K562 (cell line): ENCODE data around the gene RAPGEF5. TPM values are rescaled to one million over a fixed set of nuclear protein-coding genes. Genes with fewer than 3 reads are reported as not detected.
A peak's percentile ranks its signal among the peaks of the same experiment; 100 is the strongest.

Experiments
- CHD2 ChIP-seq: IDR thresholded peaks from 2 replicates; pipeline ENCODE4 v1.6.1; 2011; ENCODE audit warnings: low read depth, low read length
- CREBBP ChIP-seq: IDR thresholded peaks from one replicate; pipeline ENCODE4 v1.6.1; 2012; ENCODE audit warnings: low read depth, mild to moderate bottlenecking, control low read depth, inconsistent platforms, low read length
- DACH1 ChIP-seq: fragments of 450-650 bp; IDR thresholded peaks from 2 replicates; pipeline ENCODE4 v1.6.1; 2018; ENCODE audit not compliant: partially characterized antibody
- ELF1 ChIP-seq: fragments of 200-800 bp; sonication (Bioruptor generic); IDR thresholded peaks from 2 replicates; pipeline ENCODE4 v1.6.1; 2016; ENCODE audit warnings: missing genetic modification characterization, missing compliant biosample characterization
- ELF2 ChIP-seq: fragments of 250-450 bp; sonication (Bioruptor Pico); IDR thresholded peaks from 2 replicates; pipeline ENCODE4 v1.5.0; 2021; ENCODE audit warnings: mild to moderate bottlenecking
- FOXP1 ChIP-seq: sonication (generic); formaldehyde crosslinking; IDR thresholded peaks from 2 replicates; pipeline ENCODE4 v1.8.0; 2022; ENCODE audit warnings: mild to moderate bottlenecking, missing genetic modification reagents
- PHF21A ChIP-seq: fragments of 450-650 bp; IDR thresholded peaks from 2 replicates; pipeline ENCODE4 v1.6.1; 2017; ENCODE audit warnings: low read depth, borderline replicate concordance
- SMC3 ChIP-seq: conservative IDR thresholded peaks from 2 replicates; pipeline ENCODE4 v1.6.1; 2011; ENCODE audit warnings: low read depth, low read length, improper control_type of control experiment; ENCODE audit not compliant: insufficient read depth
- SREBF1 ChIP-seq: fragments of 150-350 bp; IDR thresholded peaks from 2 replicates; pipeline ENCODE4 v1.6.1; 2014; ENCODE audit warnings: antibody characterized with exemption, low read depth, low read length, borderline replicate concordance
- STAT5A ChIP-seq: IDR thresholded peaks from 2 replicates; pipeline ENCODE4 v1.6.1; 2012; ENCODE audit warnings: low read length, inconsistent platforms, borderline replicate concordance
- TCF7L2 ChIP-seq: fragments of 150-350 bp; IDR thresholded peaks from 2 replicates; pipeline ENCODE4 v1.6.1; 2016; ENCODE audit warnings: low read depth, mild to moderate bottlenecking, low read length, moderate library complexity
- TEAD1 ChIP-seq, 2 experiments: fragments of 450-650 bp in 1 of 2; sonication (generic) in 1 of 2; formaldehyde crosslinking; IDR thresholded peaks; 2 replicates each; pipeline versions ENCODE4 v1.4.0 to v1.8.0; 2020 to 2022; ENCODE audit warnings: mild to moderate bottlenecking in 2 of 2, missing genetic modification reagents in 1 of 2
- TEAD2 ChIP-seq: fragments of 450-650 bp; IDR thresholded peaks from 2 replicates; pipeline ENCODE4 v1.6.1; 2016; ENCODE audit warnings: missing genetic modification characterization, control low read depth, missing compliant biosample characterization
- TEAD4 ChIP-seq, 2 experiments: sonication (generic) in 1 of 2; formaldehyde crosslinking in 1 of 2; IDR thresholded peaks; 2 replicates each; pipeline versions ENCODE4 v1.6.1 to v1.8.0; 2012 to 2022; ENCODE audit warnings: borderline replicate concordance in 1 of 2, inconsistent platforms in 1 of 2, low read length in 1 of 2, mild to moderate bottlenecking in 1 of 2, missing genetic modification reagents in 1 of 2
- ZFX ChIP-seq: sonication (generic); formaldehyde crosslinking; IDR thresholded peaks from 2 replicates; pipeline ENCODE4 v1.8.0; 2022; ENCODE audit warnings: mild to moderate bottlenecking, missing genetic modification reagents, moderate library complexity
- ZNF174 ChIP-seq: fragments of 250-450 bp; sonication (Bioruptor Pico); IDR thresholded peaks from 2 replicates; pipeline ENCODE4 v1.4.0; 2020; ENCODE audit warnings: mild to moderate bottlenecking
- polyA plus RNA-seq, 8 experiments: library from polyadenylated mRNA; depleted of rRNA in 4 of 8; stranded (reverse) in 5 of 8; unstranded in 3 of 8; fragments of >200 nt; fragmentation: Nextera tagmentation in 2 of 8; fragmentation: Illumina TruSeq in 1 of 8; extraction: Ambion mirVana in 2 of 8; extraction: Trizol in 1 of 8; gene quantifications; 2 replicates each; pipeline versions ENCODE4 v1.2.1 to v1.2.3, GENCODE V29; 2011 to 2014; ENCODE audit warnings: inconsistent platforms in 1 of 8, missing spikeins in 1 of 8
- total RNA-seq, 7 experiments: library from RNA; depleted of rRNA in 6 of 7; stranded (reverse); fragments of >200 nt in 6 of 7; fragmentation: Illumina TruSeq in 2 of 7; extraction: Trizol in 2 of 7; gene quantifications; 2 replicates each; pipeline versions ENCODE4 v1.2.1 to v1.2.3, GENCODE V29; 2011 to 2021; ENCODE audit warnings: low replicate concordance in 1 of 7
- TF ChIP-seq, protein P1 (sequence below): fragments of 450-650 bp; formaldehyde crosslinking; IDR thresholded peaks from 2 replicates; pipeline ENCODE4 v1.4.0; 2022; ENCODE audit warnings: missing genetic modification characterization
- TF ChIP-seq, protein P2 (sequence below): fragments of 200-800 bp; sonication (Bioruptor generic); IDR thresholded peaks from 2 replicates; pipeline ENCODE4 v1.6.1; 2017; ENCODE audit warnings: missing genetic modification characterization, missing compliant biosample characterization
- TF ChIP-seq, protein P3 (sequence below): fragments of 150-350 bp; IDR thresholded peaks from 2 replicates; pipeline ENCODE4 v1.6.1; 2014; ENCODE audit warnings: low read depth, mild to moderate bottlenecking, low read length, borderline replicate concordance
- TF ChIP-seq, protein P4 (sequence below), 3 experiments: IDR thresholded peaks in 2 of 3; conservative IDR thresholded peaks in 1 of 3; 2 replicates each; pipeline ENCODE4 v1.5.1; 2011 to 2012; ENCODE audit warnings: low read length in 3 of 3, mild to moderate bottlenecking in 3 of 3, control low read depth in 2 of 3, improper control_type of control experiment in 1 of 3, inconsistent platforms in 1 of 3, low read depth in 1 of 3, mixed read lengths in 1 of 3, moderate library complexity in 1 of 3; ENCODE audit not compliant: insufficient read depth in 2 of 3

Gene RAPGEF5
- total and polyA plus RNA-seq, 9 of the 15 experiments (the other 6 are each of a cell fraction or from before 2014, with no cell fraction given) = 0.39 to 2.0 (median 1.1) TPM

DNA sequence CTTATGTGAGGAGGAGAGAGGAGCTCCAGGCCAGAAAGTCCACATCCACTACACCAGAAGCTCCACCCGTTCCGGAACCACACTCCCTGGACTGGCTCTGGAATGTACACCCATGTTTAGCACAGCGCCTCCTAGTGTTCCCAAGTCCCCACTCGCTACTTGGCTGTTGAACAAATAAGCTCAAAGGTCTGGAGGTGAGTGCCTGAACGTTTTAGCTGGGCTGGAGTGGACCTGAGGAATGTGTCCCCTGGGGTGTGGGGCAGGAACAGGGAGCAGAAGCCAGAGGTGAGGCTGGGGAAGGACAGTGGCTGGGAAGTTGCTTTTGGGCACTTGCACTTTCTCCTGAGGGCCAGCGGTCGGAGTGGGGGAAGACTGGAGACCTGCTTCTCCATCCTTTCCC lies 247.2 kb downstream of the RAPGEF5 start (continued):
- TF ChIP-seq DACH1 (no peak), ZFX (CRISPR knock-in tag) (no peak), STAT5A (no peak), ELF2 (CRISPR knock-in tag) (no peak), SMC3 (0 out of 2 replicates have a peak, but pooled peaks have one; percentile 6), FOXP1 (no peak), PHF21A (no peak), TEAD4 (IDR thresholded peaks at IDR 0.05; ENCODE audit: low read length) (peak; percentile 51), TEAD4 (CRISPR knock-in tag; IDR thresholded peaks at IDR 0.05; ENCODE audit: borderline replicate concordance) (no peak), ELF1 (tag) (no peak), TEAD1 (CRISPR knock-in tag; IDR thresholded peaks at IDR 0.05) (peak in 1 of 2 experiments; percentile 81; a peak in 3 of 4 replicates), ZNF174 (no peak), TCF7L2 (no peak), TEAD2 (tag) (0 out of 2 replicates have a peak, but pooled peaks have one; percentile 27), CREBBP (no peak), CHD2 (no peak), SREBF1 (no peak)
- TF ChIP-seq, protein P1, sequence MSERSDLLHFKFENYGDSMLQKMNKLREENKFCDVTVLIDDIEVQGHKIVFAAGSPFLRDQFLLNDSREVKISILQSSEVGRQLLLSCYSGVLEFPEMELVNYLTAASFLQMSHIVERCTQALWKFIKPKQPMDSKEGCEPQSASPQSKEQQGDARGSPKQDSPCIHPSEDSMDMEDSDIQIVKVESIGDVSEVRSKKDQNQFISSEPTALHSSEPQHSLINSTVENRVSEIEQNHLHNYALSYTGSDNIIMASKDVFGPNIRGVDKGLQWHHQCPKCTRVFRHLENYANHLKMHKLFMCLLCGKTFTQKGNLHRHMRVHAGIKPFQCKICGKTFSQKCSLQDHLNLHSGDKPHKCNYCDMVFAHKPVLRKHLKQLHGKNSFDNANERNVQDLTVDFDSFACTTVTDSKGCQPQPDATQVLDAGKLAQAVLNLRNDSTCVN (CRISPR knock-in tag) = no peak
- TF ChIP-seq, protein P2, sequence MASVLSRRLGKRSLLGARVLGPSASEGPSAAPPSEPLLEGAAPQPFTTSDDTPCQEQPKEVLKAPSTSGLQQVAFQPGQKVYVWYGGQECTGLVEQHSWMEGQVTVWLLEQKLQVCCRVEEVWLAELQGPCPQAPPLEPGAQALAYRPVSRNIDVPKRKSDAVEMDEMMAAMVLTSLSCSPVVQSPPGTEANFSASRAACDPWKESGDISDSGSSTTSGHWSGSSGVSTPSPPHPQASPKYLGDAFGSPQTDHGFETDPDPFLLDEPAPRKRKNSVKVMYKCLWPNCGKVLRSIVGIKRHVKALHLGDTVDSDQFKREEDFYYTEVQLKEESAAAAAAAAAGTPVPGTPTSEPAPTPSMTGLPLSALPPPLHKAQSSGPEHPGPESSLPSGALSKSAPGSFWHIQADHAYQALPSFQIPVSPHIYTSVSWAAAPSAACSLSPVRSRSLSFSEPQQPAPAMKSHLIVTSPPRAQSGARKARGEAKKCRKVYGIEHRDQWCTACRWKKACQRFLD = no peak
- TF ChIP-seq, protein P3, sequence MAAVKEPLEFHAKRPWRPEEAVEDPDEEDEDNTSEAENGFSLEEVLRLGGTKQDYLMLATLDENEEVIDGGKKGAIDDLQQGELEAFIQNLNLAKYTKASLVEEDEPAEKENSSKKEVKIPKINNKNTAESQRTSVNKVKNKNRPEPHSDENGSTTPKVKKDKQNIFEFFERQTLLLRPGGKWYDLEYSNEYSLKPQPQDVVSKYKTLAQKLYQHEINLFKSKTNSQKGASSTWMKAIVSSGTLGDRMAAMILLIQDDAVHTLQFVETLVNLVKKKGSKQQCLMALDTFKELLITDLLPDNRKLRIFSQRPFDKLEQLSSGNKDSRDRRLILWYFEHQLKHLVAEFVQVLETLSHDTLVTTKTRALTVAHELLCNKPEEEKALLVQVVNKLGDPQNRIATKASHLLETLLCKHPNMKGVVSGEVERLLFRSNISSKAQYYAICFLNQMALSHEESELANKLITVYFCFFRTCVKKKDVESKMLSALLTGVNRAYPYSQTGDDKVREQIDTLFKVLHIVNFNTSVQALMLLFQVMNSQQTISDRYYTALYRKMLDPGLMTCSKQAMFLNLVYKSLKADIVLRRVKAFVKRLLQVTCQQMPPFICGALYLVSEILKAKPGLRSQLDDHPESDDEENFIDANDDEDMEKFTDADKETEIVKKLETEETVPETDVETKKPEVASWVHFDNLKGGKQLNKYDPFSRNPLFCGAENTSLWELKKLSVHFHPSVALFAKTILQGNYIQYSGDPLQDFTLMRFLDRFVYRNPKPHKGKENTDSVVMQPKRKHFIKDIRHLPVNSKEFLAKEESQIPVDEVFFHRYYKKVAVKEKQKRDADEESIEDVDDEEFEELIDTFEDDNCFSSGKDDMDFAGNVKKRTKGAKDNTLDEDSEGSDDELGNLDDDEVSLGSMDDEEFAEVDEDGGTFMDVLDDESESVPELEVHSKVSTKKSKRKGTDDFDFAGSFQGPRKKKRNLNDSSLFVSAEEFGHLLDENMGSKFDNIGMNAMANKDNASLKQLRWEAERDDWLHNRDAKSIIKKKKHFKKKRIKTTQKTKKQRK = no peak
- TF ChIP-seq, protein P4, sequence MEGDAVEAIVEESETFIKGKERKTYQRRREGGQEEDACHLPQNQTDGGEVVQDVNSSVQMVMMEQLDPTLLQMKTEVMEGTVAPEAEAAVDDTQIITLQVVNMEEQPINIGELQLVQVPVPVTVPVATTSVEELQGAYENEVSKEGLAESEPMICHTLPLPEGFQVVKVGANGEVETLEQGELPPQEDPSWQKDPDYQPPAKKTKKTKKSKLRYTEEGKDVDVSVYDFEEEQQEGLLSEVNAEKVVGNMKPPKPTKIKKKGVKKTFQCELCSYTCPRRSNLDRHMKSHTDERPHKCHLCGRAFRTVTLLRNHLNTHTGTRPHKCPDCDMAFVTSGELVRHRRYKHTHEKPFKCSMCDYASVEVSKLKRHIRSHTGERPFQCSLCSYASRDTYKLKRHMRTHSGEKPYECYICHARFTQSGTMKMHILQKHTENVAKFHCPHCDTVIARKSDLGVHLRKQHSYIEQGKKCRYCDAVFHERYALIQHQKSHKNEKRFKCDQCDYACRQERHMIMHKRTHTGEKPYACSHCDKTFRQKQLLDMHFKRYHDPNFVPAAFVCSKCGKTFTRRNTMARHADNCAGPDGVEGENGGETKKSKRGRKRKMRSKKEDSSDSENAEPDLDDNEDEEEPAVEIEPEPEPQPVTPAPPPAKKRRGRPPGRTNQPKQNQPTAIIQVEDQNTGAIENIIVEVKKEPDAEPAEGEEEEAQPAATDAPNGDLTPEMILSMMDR (IDR thresholded peaks at IDR 0.05 in 2 of 3, conservative IDR thresholded peaks at IDR 0.05 in 1 of 3; ENCODE audit: insufficient read depth in 2 of 3, low read depth in 1 of 3, low read length in 3 of 3) = peak; percentile 63 to 71 (median 67)
